HPDE6-E6E7 (cell line): ENCODE measurements around the gene SV2C.

ENCODE experiments used
- DNase-seq: peaks from one replicate; pipeline ENCODE4 v3.0.0; 2011; ENCODE audit warnings: missing footprints; ENCODE audit errors: extremely low spot score

SV2C gene

GRCh38 chr5:76099286-76099702 is 16.1 kb downstream of the SV2C start:
- no peak for DNase-seq

DNA sequence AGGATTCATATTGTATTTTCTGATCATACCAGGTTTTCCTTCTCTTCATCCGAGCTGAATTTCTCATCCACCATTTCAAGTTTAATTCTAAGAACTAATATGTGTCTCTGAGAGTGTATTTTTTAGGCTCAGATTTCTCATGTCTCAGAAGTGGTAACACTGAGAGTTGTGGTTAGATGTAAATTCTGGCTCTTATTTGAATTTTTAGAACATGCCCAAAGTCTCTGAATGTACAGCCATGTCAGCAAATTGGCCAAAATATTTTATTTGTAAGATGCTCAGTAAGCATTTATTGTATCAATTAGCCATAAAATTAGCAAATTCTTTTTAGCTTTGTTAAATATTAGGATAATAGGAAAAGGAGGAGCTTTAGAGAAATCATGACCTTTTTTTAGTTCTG is 16.6 kb downstream of the SV2C start:
- no peak for DNase-seq

DNA sequence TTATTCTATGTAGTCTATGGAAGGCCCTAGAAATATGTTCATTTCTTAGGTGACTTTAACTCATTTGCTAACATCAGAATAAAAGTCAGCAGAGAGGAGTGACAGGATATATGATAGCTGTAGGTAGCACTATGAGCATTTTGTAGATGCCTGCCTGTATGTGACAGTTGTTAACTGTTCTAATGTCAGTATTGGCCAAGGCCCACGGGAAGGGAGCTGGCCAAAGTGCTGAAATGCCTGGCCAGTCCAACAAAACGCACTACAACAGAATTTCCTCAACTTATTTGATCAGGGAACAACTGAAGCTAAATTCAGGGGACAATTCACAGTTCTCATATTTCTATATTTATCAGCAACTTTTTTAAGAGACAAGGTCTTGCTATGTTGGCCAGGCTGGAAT is 20.8 kb downstream of the SV2C start:
- DNase-seq, result peak; percentile 11

- no peak for DNase-seq
Measured at GRCh38 chr5:76106149-76106548, 23.0 kb downstream of the SV2C start.

DNA sequence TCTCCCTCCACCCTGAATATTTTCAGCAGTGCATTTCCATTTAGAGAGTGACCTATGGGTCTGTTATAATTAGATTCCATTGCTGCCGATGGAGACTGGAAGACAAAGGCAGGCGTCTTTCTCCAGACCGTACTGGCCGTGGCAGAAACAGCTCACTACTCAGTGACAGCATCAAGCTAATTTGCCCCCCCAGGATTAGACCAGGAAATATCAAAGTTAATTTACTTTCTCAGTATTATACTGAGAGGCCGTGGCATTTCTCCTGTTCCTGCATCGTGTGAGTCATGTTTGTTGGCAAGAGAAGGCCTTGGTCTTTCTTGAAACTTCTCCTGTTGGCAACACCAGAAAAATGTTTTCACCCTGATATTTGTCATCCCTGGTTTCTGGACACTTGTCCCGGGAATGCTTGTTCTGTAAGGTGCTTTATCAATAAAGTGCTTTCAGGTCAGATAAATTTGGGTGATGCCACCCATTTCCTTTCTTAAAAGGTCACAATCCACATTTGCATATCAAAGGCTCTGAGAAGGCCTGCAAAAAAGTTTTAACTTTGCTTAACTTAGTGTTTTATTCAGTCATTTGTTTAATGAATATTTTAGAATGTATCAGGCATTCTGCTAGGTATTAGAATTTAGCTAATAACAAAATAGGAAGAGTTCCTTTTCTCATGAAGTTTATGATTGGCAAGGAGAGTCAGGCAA is 28.4 kb downstream of the SV2C start:
- no peak for DNase-seq

GRCh38 chr5:76113103-76113502 is 29.9 kb downstream of the SV2C start:
- no peak for DNase-seq

GRCh38 chr5:76114179-76114851 is 31.1 kb downstream of the SV2C start:
- no peak for DNase-seq

DNA sequence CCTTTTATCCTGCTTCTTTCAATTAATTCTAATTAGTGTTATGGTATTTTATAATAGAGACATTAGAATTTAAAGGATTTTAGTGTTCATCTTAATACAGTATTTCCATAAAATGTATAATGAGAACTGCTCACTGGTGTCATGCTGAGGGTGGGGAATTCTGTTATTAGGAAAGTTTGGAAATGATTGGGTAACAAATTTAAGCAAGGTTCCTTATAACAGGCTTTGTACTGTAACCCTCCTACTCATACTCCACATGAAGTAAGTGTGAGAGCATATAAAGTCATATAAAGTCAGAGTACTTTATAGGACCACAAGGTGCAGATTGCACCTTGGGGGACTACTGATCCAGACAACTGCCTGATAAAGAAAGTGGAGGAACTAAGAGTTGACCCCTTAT is 42.2 kb downstream of the SV2C start:
- DNase-seq, result no peak

DNA sequence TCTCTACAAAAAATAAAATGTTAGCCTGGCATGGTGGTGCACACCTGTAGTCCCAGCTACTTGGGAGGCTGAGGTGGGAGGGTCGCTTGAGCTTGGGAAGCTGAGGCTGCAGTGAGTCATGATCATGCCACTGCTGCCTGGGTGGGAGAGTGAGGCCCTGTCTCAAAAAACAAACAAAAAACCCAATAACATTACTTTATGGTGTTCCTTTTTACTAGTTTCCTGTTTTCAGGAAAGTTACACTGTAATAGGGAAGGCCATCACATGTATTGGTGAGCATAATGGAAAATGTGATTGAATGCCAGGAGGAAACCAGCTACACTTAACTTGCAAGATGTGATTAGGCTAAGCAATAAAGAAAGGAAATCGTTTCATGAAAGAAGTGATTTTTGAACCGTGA is 42.7 kb downstream of the SV2C start:
- no peak for DNase-seq

GRCh38 chr5:76134003-76134402 is 50.8 kb downstream of the SV2C start:
- DNase-seq, result no peak

- DNase-seq, result no peak
Measured at GRCh38 chr5:76134646-76135045, 51.5 kb downstream of the SV2C start.

DNA sequence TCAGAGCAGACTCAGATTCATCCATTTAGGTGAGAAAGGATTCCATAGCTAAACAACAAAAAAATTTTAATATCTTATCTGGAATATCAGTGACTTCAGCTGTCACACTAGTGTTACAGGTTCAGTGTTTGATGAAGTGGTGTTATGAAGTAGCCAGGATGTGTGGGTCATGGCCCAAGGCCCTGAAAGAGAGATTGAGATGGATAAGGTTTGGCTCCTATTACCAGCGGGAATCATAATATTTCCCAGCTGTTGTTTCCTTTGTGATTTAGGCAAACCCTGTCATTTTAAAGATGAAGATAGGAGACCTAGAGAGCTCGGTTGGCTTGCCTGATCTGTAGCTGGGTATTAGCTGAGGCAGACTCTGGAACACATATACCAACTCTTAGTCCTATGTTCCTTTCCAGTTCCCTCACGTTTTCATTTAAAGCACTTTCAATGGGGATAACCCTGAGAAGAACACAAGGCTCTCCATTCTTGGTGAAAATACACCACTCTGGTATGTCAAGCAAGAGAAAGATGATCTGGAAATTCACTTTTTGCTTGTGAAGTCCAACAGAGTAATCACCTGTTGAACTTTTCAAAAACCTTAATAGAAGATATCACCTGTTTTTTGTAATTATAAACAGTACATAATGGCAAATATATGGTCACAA is 54.8 kb downstream of the SV2C start:
- DNase-seq, result no peak

DNA sequence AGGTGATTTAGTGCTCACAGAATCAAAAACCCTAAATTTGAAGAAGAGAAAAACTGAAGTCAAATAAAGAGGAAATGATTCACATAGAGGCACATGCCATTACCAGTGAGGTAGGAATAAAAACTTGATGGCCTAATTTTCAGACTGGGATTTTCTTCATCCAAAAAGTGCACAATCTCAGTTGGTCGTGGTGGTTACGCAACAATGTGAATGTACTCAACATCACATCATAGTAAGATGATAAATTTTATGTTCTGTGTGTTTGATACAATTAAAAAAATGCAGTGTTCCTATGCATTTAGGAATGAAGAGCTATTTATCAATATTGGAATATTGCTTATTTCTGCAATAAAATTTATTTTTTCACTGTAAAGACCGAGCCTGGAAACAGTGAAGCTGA is 60.7 kb downstream of the SV2C start:
- no peak for DNase-seq

GRCh38 chr5:76144513-76145274 is 61.5 kb downstream of the SV2C start:
- no peak for DNase-seq

GRCh38 chr5:76145945-76146344 is 62.8 kb downstream of the SV2C start:
- DNase-seq, result no peak

DNA sequence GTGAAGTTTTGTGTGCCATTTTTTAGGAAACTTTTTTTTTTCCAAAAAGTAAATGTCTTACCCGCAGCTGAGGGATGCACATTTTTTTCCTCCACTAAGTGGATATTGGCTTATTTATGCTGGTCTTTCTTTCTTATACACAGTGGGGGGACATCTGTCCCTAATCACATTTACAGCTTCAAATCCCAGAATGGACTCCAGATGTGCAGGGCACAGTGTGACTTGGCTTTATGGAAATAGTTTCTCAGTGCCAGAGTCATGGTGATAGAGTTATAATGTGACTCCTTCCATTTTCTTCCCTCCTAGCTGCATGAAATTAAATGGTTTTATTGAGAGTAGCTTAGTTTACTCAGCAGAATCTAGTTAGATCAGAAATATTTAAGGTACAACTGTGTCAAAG is 66.5 kb downstream of the SV2C start:
- DNase-seq, result no peak

- DNase-seq, result no peak
Measured at GRCh38 chr5:76152161-76152560, 69.0 kb downstream of the SV2C start.

- DNase-seq, result no peak
Measured at GRCh38 chr5:76152700-76153099, 69.5 kb downstream of the SV2C start.

DNA sequence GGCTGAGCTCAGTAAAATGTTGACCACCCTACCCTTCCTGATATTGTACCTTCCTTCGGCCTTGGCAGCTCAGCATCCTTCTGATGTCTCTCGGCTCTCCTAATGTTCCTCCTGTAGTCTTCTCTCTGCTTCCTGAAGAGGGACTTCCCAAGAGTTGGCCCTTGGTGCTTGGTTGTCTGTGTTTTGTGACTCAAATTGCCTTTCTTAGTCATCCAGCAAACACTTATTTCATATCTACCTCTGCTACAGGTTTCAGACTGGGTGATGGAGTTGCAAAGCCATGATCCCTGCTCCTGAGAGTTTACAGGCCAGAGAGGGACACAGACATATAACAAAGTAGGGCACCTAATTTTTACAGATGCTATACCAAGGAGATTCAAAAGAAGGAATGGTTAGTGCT is 70.1 kb downstream of the SV2C start:
- no peak for DNase-seq

GRCh38 chr5:76154009-76154690 is 71.0 kb downstream of the SV2C start:
- no peak for DNase-seq

DNA sequence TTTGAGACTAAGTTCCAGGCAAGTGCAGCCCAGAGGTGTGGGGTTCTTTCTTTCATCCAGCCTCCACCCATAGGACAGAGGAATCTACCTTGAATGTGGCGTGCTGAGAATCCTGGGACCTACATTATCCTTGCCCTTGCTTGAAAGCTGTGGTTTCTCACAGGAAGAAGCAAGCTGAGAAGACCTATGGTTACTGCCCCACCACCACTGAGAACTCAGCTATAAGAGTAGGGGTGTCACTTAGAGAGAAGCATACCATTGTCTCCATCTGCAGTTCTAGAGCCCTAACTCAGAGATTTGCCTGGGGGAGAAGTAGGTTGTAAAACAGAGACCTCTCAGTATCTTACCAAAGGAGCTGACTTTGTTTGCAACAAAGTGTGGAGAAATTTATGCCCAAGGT is 72.4 kb downstream of the SV2C start:
- no peak for DNase-seq

DNA sequence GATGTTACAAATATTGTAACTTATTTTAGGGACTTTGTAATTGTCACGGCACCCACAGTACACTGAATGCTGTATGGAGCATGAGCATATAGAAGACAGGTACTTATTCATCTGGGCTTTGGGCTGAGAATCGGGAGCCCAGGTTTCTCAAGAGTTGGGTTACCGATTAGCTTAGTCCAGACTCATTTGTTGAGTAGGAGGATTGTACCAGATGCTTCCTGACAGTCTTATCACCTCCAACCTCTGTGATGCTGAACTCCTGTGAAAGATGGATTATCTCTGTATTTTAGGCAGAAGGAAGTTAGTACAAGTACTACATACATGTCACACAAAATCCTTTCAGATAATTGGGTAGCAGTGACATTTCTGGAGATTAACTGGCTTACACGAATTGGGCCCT is 79.2 kb downstream of the SV2C start:
- DNase-seq, result no peak
